HG03066 (cell line): Measurements from ENCODE around the gene C2orf69.
"Not testable (repeated sequence)": the region's sequence is repeated elsewhere in the genome, so short reads cannot be mapped to it uniquely, and the experiment has no call there.

Source experiments
- ATAC-seq: cut with Tn5 transposase; IDR thresholded peaks from one replicate; pipeline ENCODE4 v1.9.1; 2021; ENCODE audit warnings: low read depth; ENCODE audit not compliant: unreplicated experiment

Gene C2orf69

GRCh38 chr2:199912553-199913114, 1.5 kb downstream of the C2orf69 start:
- ATAC-seq: not testable (repeated sequence)

DNA sequence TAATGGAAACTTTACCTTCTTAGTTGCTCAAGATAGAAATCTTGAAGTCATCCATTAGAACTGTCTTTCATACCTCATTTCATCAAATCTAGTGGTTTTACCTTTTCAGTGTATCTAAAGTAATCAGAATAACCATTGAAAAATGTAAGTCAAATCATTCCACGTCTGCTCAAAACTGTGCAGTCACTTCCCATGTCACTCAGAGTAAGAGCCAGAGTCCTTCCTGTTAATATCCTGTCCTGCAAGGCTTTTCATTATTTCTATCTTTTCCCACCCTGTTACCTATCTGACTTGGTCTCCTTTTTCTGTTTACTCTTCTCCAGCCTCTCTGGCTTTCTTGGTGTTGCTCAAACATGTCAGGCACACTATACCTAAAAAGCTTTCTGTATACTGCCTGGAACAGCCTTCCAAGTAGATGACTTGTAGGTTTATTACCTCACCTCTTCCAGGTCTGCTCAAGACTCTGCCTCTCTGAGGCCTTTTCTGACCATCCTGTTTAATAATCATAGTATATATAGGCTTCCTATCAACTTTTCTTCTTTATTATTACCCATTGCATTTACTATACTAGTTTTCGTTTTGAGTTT, 3.4 kb downstream of the C2orf69 start:
- no peak for ATAC-seq

DNA sequence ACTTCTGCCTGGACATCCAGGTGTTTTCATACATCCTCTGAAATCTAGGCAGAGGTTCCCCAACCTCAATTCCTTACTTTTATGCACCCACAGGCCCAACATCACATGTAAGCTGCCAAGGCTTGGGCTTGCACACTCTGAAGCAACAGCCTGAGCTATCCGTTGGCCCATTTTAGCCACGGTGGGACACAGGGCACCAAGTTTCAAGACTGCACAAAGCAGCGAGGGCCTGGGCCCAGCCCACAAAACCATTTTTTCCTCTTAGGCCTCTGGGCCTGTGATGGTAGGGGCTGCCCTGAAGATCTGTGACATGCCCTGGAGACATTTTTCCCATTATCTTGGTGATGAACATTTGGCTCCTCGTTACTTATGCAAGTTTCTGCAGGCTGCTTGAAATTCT, 5.9 kb downstream of the C2orf69 start:
- ATAC-seq: no peak

- no peak for ATAC-seq
Observed at GRCh38 chr2:199922856-199923255, 11.8 kb downstream of the C2orf69 start.

DNA sequence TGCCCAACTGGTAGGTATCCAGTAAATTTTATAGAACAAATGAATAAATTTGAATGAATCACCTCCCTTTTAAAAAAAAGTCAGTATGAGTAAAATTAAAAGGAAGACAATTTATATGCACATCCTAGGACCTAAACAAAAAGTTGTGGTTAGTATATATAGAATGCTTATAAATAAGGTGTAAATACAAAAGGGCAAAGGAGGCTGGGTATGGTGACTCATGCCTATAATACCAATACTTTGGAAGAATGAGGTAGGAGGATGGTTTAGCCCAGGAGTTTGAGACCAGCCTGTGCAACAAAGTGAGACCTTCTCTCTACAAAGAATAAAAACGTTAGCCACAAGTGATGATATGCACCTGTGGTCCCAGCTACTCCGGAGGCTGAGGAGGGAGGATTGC, 12.8 kb downstream of the C2orf69 start:
- ATAC-seq: no peak

DNA sequence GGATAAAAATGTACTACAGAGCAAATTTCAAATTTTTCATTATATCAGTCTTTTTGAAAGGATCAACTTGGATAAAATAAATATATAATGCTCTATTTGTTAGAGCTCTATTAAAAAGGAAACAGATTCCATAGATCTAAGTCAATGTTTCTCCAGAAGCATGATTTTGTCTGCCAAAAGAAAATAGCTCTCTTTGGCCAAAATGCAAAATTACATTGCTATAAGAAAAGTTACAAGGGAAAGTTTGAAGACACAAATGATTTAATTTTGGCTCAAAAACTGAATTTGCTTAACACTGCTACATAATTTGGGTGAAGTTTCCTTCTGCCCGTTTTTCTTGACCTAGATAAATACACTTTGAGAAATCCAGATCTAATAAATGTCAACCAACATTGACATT, 15.7 kb downstream of the C2orf69 start:
- no peak for ATAC-seq

DNA sequence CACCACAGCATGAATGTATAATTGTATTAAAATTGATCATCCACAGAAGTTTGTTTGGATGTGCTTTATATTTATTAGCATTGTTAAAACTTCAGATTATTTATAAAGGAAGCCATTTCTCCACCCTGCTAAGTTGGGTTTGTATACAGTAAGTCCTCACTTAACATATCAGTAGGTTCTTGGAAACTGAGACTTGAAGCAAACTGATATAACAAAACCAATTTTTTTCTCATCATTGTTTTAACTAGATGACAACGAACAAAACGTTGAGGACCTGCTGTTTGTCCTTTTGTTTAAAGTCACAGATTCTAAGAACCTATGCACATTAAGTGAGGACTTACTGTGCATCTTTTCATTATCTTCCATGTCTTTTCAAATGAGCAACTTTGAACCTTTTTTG, 17.1 kb downstream of the C2orf69 start:
- ATAC-seq: no peak

GRCh38 chr2:199928626-199929025, 17.5 kb downstream of the C2orf69 start:
- no peak for ATAC-seq

DNA sequence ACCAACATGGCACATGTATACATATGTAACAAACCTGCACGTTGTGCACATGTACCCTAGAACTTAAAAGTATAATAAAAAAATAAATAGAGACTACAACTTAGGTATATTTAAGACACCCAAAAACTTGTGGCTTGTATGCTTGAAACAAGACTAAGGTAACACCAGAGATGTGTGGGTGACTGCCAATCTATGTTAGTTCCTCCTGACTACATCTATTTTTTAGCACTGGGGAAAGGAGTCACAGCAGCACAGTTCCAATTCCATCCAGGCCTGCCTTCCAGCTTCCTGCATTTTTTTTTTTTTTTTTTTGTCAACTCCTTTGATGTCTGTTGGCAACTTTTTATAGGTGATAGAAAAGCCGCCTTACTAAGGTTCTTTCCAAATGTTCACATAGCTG, 18.2 kb downstream of the C2orf69 start:
- no peak for ATAC-seq

DNA sequence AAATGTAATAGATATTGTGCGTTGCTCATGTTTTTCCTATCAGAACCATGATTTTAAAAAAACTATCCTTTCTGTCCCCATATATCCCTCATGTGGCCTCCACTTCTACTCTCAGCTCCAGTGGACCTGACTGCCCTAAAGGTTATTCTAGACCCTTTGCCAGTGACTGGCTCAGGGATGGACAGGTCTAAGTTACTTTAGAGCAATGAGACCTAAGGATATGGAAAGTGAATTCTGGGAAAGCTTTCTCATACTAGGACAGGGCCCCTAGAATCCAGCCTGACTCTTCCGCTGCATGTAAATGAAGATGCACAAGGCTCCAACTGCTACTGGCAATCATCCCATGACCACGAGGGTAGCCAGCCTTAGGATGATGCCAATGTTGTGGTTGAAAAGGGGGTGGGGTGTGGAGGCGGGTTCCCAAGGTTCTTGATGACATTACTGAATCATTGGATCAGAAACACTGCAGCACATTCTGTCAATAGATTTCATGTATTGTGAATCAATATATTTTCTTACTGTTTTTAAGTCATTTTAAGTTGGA, 21.3 kb downstream of the C2orf69 start:
- no peak for ATAC-seq

DNA sequence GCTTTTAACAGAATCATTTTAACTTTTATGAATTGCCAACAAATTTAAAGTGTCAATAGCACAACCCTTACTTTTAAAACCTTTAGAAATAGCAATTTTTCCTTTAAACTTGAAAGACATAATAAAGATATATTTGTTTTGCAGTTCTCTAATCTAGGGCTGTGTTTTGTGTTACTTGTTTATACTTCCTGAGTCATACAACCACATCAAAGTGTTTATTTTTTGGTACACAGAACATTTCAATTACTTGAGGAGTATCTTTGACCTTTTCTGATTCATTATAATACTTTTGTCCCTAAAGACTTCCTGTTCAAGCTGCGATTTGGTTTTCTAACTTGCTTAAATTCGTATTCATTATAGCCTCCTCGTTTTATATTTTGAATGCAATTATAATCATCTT, 22.4 kb downstream of the C2orf69 start:
- no peak for ATAC-seq

- ATAC-seq: no peak
Observed at GRCh38 chr2:199936554-199936953, 25.5 kb downstream of the C2orf69 start.

- ATAC-seq: no peak
Observed at GRCh38 chr2:199940373-199940772, 29.3 kb downstream of the C2orf69 start.

GRCh38 chr2:199943373-199943772, 32.3 kb downstream of the C2orf69 start:
- ATAC-seq: no peak

- ATAC-seq: no peak
Observed at GRCh38 chr2:199946196-199946595, 35.1 kb downstream of the C2orf69 start.

DNA sequence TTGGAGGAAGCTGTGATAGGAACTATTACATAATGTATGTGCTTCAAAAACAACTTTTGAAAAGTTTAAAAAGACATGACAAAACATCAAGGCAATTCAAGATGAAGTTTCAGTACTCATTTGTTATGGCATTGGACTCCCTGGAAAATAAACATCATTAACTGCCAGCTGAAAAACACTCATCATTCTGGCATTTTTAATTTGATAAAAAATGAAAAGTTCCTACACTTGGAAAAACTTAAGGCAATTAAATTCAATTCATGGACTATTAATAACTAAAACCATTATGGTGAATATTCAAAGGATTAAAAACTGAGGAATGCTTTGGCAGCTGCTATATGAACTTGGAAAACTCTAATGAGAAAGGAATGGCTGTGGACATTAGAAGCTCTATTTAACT, 35.7 kb downstream of the C2orf69 start:
- ATAC-seq: no peak

DNA sequence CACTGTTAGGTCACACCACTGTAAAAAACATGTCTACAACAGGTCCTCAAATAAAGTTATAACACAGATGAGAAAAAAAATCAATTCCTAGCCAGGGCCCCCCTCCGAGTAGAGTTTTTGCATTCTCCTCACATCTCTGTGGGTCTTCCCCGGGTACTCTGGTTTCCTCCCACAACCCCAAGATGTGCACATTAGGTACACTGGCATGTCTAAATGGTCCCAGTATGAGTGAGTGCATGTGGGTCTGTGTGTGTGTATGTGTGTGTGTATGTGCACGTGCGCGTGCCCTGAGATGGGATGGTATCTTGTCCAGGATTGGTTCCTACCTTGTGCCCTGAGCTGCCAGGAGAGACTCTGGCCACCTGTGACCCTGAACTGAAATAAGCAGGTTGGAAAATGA, 39.3 kb downstream of the C2orf69 start:
- no peak for ATAC-seq

DNA sequence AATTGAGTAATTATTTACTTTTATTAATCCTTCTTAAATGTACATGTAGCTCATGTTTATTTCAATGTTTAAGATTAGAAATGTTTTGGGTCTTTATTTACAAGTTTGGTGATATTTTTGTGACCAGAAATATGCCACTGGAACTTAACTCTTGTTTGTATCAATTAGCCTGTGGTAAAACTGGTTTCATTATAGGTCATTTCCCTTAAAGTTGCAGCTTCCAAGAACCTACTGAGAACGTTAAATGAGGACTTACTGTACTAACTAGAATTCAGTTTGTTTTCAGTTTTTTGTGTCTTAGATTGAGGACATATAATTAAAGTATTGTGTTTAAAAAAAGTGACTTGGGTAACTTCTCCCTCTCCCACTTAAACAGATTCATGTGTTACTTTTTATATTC, 39.9 kb downstream of the C2orf69 start:
- no peak for ATAC-seq

- ATAC-seq: peak; percentile 34
Observed at GRCh38 chr2:199955007-199955338, 43.9 kb downstream of the C2orf69 start.

DNA sequence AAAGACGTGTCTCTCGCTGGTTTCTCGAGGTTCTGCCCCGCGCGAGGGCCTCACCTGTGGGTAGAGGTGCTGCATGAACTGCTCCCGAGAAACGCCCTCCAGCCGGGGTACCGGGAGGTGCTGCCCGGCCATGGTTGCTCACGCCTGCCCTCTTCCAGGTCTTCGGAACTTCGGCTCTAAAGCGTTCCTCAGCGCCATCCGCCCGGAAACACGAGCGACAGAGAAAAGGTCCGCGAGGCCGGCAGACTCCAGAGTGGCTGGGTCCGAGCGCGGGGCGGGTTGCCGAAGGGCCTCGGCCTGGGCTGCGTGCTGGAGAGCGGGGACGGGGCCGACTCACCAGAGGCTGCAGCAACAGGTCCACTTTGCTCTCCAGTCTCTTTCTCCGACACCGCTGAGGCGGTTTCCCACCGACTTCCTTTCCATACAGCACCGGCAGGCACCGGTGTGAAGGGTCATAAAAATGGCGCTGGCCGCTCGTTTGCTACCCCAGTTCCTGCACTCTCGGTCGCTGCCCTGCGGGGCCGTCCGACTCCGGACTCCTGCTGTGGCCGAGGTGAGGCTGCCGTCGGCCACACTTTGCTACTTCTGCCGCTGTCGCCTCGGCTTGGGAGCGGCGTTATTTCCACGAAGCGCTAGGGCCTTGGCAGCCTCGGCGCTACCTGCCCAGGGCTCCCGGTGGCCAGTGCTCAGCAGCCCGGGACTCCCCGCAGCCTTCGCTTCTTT, 44.4 kb downstream of the C2orf69 start, which contains the start of the genes MAIP1 and TYW5:
Gene MAIP1 (plus strand): TSS at position 244 of the 723 bp plus-strand sequence. CDS start 217 bp downstream, at position 461.
Gene TYW5 (minus strand): TSS at position 153 of the 723 bp plus-strand sequence. CDS start 21 bp downstream, at position 132.
- ATAC-seq: peak; percentile 87

- ATAC-seq: no peak
Observed at GRCh38 chr2:199956062-199956380, 44.9 kb downstream of the C2orf69 start.

DNA sequence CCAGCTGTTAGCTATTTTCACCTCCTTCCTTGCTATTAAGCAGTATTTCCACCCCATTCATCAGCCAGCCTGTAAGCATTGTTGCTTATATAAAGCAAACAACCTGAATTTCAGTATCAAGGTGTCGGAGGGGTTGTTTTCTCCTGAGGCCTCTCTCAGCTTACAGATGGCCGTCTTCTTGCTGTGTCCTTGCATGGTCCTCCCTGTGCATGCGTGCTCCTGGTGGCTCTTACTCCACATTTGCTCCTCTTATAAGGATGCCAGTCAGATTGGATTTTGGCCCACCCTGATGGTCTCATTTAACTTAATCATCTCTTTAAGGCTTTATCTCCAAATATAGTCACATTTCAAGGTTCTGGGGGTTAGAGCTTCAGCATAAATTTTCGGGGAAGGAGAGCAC, 46.9 kb downstream of the C2orf69 start:
- ATAC-seq: no peak
